ENCODE data around the gene OCEL1. TPM values are rescaled to one million over a fixed set of nuclear protein-coding genes. Genes with fewer than 3 reads are reported as not detected.

Gene OCEL1
- total and polyA plus RNA-seq, 2 of the 13 experiments (the other 11 are each of a cell fraction or from before 2014, with no cell fraction given): 10.6 to 17.2 TPM

- peak; percentile 89; the same call in 1 of the 2 replicates for TF ChIP-seq ZNF142 (CRISPR knock-in tag; IDR thresholded peaks at IDR 0.05)
- TF ChIP-seq ZNF557 (CRISPR knock-in tag; IDR thresholded peaks at IDR 0.05): no peak
- peak; percentile 60 for TF ChIP-seq PAXIP1 (CRISPR knock-in tag; conservative IDR thresholded peaks at IDR 0.05)
- TF ChIP-seq ZNF768 (CRISPR knock-in tag; IDR thresholded peaks at IDR 0.05): peak; percentile 48; the same call in 1 of the 2 replicates
- no peak for TF ChIP-seq ZNF430 (CRISPR knock-in tag; IDR thresholded peaks at IDR 0.05)
- TF ChIP-seq ZBTB26 (CRISPR knock-in tag; IDR thresholded peaks at IDR 0.05; ENCODE audit: borderline replicate concordance): no peak
- TF ChIP-seq SMAD1 (CRISPR knock-in tag; IDR thresholded peaks at IDR 0.05; ENCODE audit: borderline replicate concordance, low read depth): peak; percentile 31; the same call in 1 of the 2 replicates
- no peak for TF ChIP-seq DBP (CRISPR knock-in tag; IDR thresholded peaks at IDR 0.05; ENCODE audit: not compliant biosample characterization)
- no peak for TF ChIP-seq KDM3A (CRISPR knock-in tag; IDR thresholded peaks at IDR 0.05; ENCODE audit: low read depth)
- TF ChIP-seq NFE2 (CRISPR knock-in tag; IDR thresholded peaks at IDR 0.05): no peak
- TF ChIP-seq CHCHD3 (CRISPR knock-in tag; IDR thresholded peaks at IDR 0.05): no peak
- 0 out of 2 replicates have a peak, but pooled peaks have one; percentile 43 for TF ChIP-seq ZNF572 (CRISPR knock-in tag; IDR thresholded peaks at IDR 0.05)
- no peak for TF ChIP-seq SRY (CRISPR knock-in tag; IDR thresholded peaks at IDR 0.05)
- TF ChIP-seq ARNTL (CRISPR knock-in tag; IDR thresholded peaks at IDR 0.05): 0 out of 2 replicates have a peak, but pooled peaks have one; percentile 22
- TF ChIP-seq TEAD2 (CRISPR knock-in tag; IDR thresholded peaks at IDR 0.05): no peak
- no peak for TF ChIP-seq CCAR2 (optimal IDR thresholded peaks at IDR 0.05; ENCODE audit: low read depth, low read length)
- TF ChIP-seq ZNF737 (CRISPR knock-in tag; IDR thresholded peaks at IDR 0.05; ENCODE audit: borderline replicate concordance): no peak
Measured at GRCh38 chr19:17246681-17247425, 20.8 kb downstream of the OCEL1 start (continued).

Data from HepG2 (cell line).